Thyroid gland (tissue), 4 donors: ENCODE results near the gene PIEZO2.

Experiments
- POLR2A ChIP-seq, 2 donors: fragments of 450-650 bp; IDR thresholded peaks; one replicate each; pipeline ENCODE4 v1.6.1; 2017; ENCODE audit warnings: antibody characterized with exemption in 2 of 2, mild to moderate bottlenecking in 2 of 2, moderate library complexity in 1 of 2
- TF ChIP-seq, protein P1 (sequence below), 6 experiments: fragments of 200-600 bp in 3 of 6; fragments of 450-650 bp in 3 of 6; sonication (generic) in 3 of 6; IDR thresholded peaks; one replicate each; pipeline ENCODE4 v1.5.1; 2016 to 2019; ENCODE audit warnings: antibody characterized with exemption in 6 of 6, mild to moderate bottlenecking in 2 of 6, inconsistent platforms in 1 of 6, moderate library complexity in 1 of 6

GRCh38 chr18:11000071-11000470 lies 149.3 kb downstream of the PIEZO2 start:
- TF ChIP-seq, protein P1, sequence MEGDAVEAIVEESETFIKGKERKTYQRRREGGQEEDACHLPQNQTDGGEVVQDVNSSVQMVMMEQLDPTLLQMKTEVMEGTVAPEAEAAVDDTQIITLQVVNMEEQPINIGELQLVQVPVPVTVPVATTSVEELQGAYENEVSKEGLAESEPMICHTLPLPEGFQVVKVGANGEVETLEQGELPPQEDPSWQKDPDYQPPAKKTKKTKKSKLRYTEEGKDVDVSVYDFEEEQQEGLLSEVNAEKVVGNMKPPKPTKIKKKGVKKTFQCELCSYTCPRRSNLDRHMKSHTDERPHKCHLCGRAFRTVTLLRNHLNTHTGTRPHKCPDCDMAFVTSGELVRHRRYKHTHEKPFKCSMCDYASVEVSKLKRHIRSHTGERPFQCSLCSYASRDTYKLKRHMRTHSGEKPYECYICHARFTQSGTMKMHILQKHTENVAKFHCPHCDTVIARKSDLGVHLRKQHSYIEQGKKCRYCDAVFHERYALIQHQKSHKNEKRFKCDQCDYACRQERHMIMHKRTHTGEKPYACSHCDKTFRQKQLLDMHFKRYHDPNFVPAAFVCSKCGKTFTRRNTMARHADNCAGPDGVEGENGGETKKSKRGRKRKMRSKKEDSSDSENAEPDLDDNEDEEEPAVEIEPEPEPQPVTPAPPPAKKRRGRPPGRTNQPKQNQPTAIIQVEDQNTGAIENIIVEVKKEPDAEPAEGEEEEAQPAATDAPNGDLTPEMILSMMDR (IDR thresholded peaks at IDR 0.05), result no peak
- TF ChIP-seq POLR2A (IDR thresholded peaks at IDR 0.05), result no peak
